A673 (cell line): ENCODE data around the gene LIX1. TPM values are rescaled to one million over a fixed set of nuclear protein-coding genes. Genes with fewer than 3 reads are reported as not detected.
"Not testable (repeated sequence)": the region's sequence is repeated elsewhere in the genome, so short reads cannot be mapped to it uniquely, and the experiment has no call there.

Experiments
- Bru-seq: library from RNA; stranded (reverse); fragments of 400-500 nt; gene quantifications from one replicate; lab custom pipeline; 2021; lab: Mats Ljungman, UMichigan
- BruChase-seq, 2 experiments: library from RNA; stranded (reverse); fragments of 400-500 nt; gene quantifications; one replicate each; lab custom pipeline; 2021; lab: Mats Ljungman, UMichigan
- BruUV-seq: library from RNA; stranded (reverse); fragments of 400-500 nt; replicated peaks from 2 replicates; lab custom pipeline; 2021; lab: Mats Ljungman, UMichigan
- CTCF ChIA-PET: fragments of 300-600 bp; sonication (Branson Sonifier 250); formaldehyde crosslinking; loops from one replicate; lab custom pipeline; 2022; ENCODE audit warnings: antibody characterized with exemption; lab: Charles Lee
- POLR2A ChIA-PET: fragments of 300-600 bp; sonication (Branson Sonifier 250); formaldehyde crosslinking; loops from one replicate; lab custom pipeline; 2022; ENCODE audit warnings: antibody characterized with exemption; ENCODE audit not compliant: low non-redundant PET; lab: Charles Lee
- DNase-seq: peaks from one replicate; pipeline ENCODE4 v3.0.0-alpha.2; 2015; ENCODE audit warnings: low spot score
- H3K27ac ChIP-seq: fragments of 200-600 bp; sonication (generic); 2 replicates; pipeline ENCODE4 v1.5.1; 2016; ENCODE audit warnings: mixed run types, low read depth, mild to moderate bottlenecking, mixed read lengths, antibody characterized with exemption, low read length; ENCODE audit not compliant: poor library complexity, severe bottlenecking
- H3K27me3 ChIP-seq: fragments of 200-600 bp; sonication (generic); replicated peaks from 2 replicates; pipeline ENCODE4 v1.6.1; 2017; ENCODE audit warnings: mixed run types, low read depth, mild to moderate bottlenecking, mixed read lengths, antibody characterized with exemption, low read length; ENCODE audit not compliant: insufficient read depth, poor library complexity
- H3K36me3 ChIP-seq: fragments of 200-600 bp; sonication (generic); 2 replicates; pipeline ENCODE4 v1.6.1; 2016; ENCODE audit warnings: mixed run types, mild to moderate bottlenecking, mixed read lengths, antibody characterized with exemption, low read length; ENCODE audit not compliant: insufficient read depth, poor library complexity, severe bottlenecking
- H3K4me1 ChIP-seq: fragments of 200-600 bp; sonication (generic); 2 replicates; pipeline ENCODE4 v1.6.1; 2017; ENCODE audit warnings: mixed run types, mild to moderate bottlenecking, mixed read lengths, antibody characterized with exemption, low read length; ENCODE audit not compliant: insufficient read depth, poor library complexity, severe bottlenecking
- H3K4me3 ChIP-seq: fragments of 200-600 bp; sonication (generic); 2 replicates; pipeline ENCODE4 v1.5.1; 2016; ENCODE audit warnings: low read depth, mixed run types, mild to moderate bottlenecking, mixed read lengths, low read length; ENCODE audit not compliant: poor library complexity, severe bottlenecking
- H3K9me3 ChIP-seq: fragments of 200-600 bp; sonication (generic); 2 replicates; pipeline ENCODE4 v1.6.1; 2016; ENCODE audit warnings: mixed run types, low read depth, mild to moderate bottlenecking, mixed read lengths, antibody characterized with exemption, low read length; ENCODE audit not compliant: poor library complexity, severe bottlenecking
- EZH2 ChIP-seq: fragments of 200-600 bp; sonication (generic); IDR thresholded peaks from 2 replicates; pipeline ENCODE4 v1.6.1; 2017; ENCODE audit warnings: borderline replicate concordance, low read depth, mild to moderate bottlenecking, mixed read lengths, antibody characterized with exemption, low read length; ENCODE audit not compliant: poor library complexity, severe bottlenecking
- intact Hi-C: fragments of 100-400 bp; cut with micrococcal nuclease; formaldehyde crosslinking; loops from one replicate; pipeline ENCODE4 v1.10.0; 2022; ENCODE audit not compliant: unreplicated experiment
- long read RNA-seq: library from polyadenylated mRNA; stranded (forward); transcript quantifications from one replicate; pipeline ENCODE4 v2.0.0, GENCODE V29; 2022
- total RNA-seq: library from RNA; stranded (reverse); gene quantifications from 2 replicates; pipeline ENCODE4 v1.2.3, GENCODE V29; 2021
- TF ChIP-seq, protein P1 (sequence below): fragments of 300-800, 200-600 bp; sonication (generic); conservative IDR thresholded peaks from 2 replicates; pipeline ENCODE4 v1.5.1; 2017; ENCODE audit warnings: low read depth, mild to moderate bottlenecking, antibody characterized with exemption, low read length, moderate library complexity, mixed read lengths

LIX1 gene
- not detected in 2 replicates for total RNA-seq
- Bru-seq, nascent RNA: percentile 5 among the genes with signal in this experiment
- BruChase-seq, experiment 1, labeled RNA remaining after a 2-hour chase: not detected
- percentile 3 among the genes with signal in this experiment for BruChase-seq, experiment 2, labeled RNA remaining after a 6-hour chase
- long read RNA-seq: 0 reads

DNA sequence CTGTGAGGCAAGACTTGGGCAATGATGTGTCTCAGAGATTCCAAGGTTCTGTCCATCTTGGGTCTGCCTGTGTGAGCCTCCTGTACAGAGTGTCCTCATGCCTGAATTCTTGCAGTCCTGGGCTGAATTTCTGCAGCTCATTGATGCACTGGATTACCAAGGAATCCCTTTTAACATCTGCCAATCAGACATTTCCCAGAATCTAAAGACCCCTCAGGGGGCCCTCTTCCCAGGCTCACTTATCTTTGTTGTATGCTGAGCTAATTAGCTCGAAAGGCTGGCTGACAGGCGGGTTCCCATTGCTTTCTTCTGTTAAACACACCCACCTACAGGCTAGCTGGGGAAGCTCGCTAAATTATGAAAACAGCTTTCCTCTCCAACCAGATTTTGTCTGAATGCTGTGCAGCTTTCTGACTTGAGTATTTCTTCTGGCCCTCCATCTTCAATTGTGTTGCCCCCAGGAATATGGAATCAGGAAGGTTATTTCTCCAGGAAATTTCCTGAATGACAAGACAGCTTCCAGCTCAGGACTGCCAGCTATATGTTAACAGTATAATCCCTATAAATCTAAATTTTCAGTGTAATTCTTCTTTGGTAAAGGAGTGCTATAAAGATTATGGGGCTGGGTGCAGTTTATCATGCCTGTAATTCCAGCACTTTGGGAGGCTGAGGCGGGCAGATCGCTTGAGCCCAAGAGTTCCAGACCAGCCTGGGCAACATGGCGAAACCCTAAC lies at the start of gene LIX1:
LIX1 (minus strand) TSS at position 91 of the 734 bp plus-strand sequence; CDS start at position 56, 35 bp downstream.
- Histone ChIP-seq H3K27me3 (no peaks in the 10 kb centered on the region), H3K4me1 (no peaks in the 10 kb centered on the region), H3K27ac (no peak within 1 kb of the TSS), H3K4me3 (no peak within 1 kb of the TSS), H3K36me3 (no peaks in the 10 kb centered on the region), H3K9me3 (no peaks in the 10 kb centered on the region)
- peak; percentile 86 for DNase-seq
- ChIA-PET CTCF (interaction anchor here (0.9 to 2.1 kb wide), 6 partner anchors 12 to 798 kb away, joined by 3 to 24 read pairs (median 10); no protein-coding TSS in a partner anchor), POLR2A (interaction anchor here (0.6 to 0.8 kb wide), 2 partner anchors 249 to 390 kb away, joined by 5 to 15 read pairs; no protein-coding TSS in a partner anchor)
- intact Hi-C loops: loop anchor here (1.0 to 5.0 kb wide), 5 partner anchors 145 to 800 kb away; no protein-coding TSS in a partner anchor
- no TSS peak for BruUV-seq
- no peak for TF ChIP-seq EZH2
- TF ChIP-seq, protein P1, sequence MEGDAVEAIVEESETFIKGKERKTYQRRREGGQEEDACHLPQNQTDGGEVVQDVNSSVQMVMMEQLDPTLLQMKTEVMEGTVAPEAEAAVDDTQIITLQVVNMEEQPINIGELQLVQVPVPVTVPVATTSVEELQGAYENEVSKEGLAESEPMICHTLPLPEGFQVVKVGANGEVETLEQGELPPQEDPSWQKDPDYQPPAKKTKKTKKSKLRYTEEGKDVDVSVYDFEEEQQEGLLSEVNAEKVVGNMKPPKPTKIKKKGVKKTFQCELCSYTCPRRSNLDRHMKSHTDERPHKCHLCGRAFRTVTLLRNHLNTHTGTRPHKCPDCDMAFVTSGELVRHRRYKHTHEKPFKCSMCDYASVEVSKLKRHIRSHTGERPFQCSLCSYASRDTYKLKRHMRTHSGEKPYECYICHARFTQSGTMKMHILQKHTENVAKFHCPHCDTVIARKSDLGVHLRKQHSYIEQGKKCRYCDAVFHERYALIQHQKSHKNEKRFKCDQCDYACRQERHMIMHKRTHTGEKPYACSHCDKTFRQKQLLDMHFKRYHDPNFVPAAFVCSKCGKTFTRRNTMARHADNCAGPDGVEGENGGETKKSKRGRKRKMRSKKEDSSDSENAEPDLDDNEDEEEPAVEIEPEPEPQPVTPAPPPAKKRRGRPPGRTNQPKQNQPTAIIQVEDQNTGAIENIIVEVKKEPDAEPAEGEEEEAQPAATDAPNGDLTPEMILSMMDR: peak; percentile 75

DNA sequence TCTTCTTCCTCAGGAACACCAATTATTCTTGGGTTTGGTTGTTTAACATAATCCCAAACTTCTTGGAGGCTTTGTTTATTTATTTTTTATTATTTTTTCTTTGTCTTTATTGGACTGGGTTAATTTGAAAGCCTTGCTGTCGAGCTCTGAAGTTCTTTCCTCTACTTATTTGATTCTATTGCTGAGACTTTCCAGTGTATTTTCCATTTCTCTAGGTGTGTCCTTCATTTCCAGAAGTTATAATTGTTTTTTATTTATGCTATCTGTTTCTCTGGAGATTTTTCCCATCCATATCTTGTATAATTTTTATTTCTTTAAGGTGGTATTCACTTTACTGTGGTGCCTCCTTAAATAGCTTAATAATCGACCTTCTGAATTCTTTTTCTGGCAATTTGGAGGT lies 49.5 kb upstream of the LIX1 start:
- TF ChIP-seq, protein P1: no peak
- no peak for TF ChIP-seq EZH2
- Histone ChIP-seq H3K36me3 (no peaks in the 10 kb centered on the region), H3K9me3 (no peaks in the 10 kb centered on the region), H3K4me3 (no peak overlapping the region), H3K4me1 (peaks cover 15% of the 10 kb centered on the region), H3K27me3 (no peaks in the 10 kb centered on the region), H3K27ac (no peak overlapping the region)
- POLR2A ChIA-PET: no interaction called here
- no peak for DNase-seq
- intact Hi-C loops: no loop called here
- CTCF ChIA-PET: no interaction called here
- BruUV-seq: no TSS peak

DNA sequence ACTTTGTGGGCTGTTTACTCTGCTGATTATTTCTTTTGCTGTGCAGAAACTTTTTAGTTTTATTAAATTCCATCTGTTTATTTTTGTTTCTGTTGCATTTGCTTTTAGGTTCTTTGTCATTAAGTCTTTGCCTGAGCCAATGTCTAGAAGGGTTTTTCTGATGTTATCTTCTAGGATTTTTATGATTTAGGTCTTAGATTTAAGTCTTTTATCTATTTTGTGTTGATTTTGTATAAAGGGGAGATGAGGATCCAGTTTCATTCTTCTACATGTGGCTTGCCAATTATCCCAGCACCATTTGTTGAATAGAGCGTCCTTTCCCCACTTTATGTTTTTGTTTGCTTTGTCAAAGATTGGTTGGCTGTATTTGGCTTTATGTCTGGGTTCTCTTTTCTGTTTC lies 47.1 kb upstream of the LIX1 start:
- intact Hi-C loops, CTCF ChIA-PET, POLR2A ChIA-PET: not testable (repeated sequence)

More for the DNA sequence above, 47.1 kb upstream of the LIX1 start:
- not testable (repeated sequence) for H3K4me3 ChIP-seq, H3K27me3 ChIP-seq, H3K36me3 ChIP-seq, H3K9me3 ChIP-seq, DNase-seq, H3K27ac ChIP-seq, BruUV-seq
- H3K4me1 ChIP-seq: peaks cover 15% of the 10 kb centered on the region
